Activated naive CD4-positive, alpha-beta T cell treated with anti-CD3 and anti-CD28 coated beads, Interleukin-2, amount 10 ng/mL, durations not matched to agents 7 days and 5 days (primary cell): Measurements from ENCODE around the gene CARM1.

Experiments
- CTCF ChIA-PET: fragments of 350-600 bp; sonication (Branson Sonifier 250); formaldehyde crosslinking; loops from one replicate; lab custom pipeline; 2021; ENCODE audit warnings: antibody characterized with exemption; lab: Charles Lee
- DNase-seq: peaks from one replicate; pipeline ENCODE4 v3.0.0-alpha.2; 2020
- H3K27ac Mint-ChIP-seq: one replicate; pipeline ENCODE4 v1.8.0; 2021; ENCODE audit warnings: mild to moderate bottlenecking, moderate library complexity, mixed read lengths
- H3K27me3 Mint-ChIP-seq: one replicate; pipeline ENCODE4 v1.8.0; 2021; ENCODE audit warnings: mild to moderate bottlenecking, mixed read lengths
- H3K36me3 Mint-ChIP-seq: one replicate; pipeline ENCODE4 v1.8.0; 2021; ENCODE audit warnings: mixed read lengths
- H3K4me1 Mint-ChIP-seq: one replicate; pipeline ENCODE4 v1.8.0; 2021; ENCODE audit warnings: mixed read lengths
- H3K4me3 Mint-ChIP-seq: one replicate; pipeline ENCODE4 v1.8.0; 2021; ENCODE audit warnings: mild to moderate bottlenecking, moderate library complexity, mixed read lengths
- H3K9me3 Mint-ChIP-seq: one replicate; pipeline ENCODE4 v1.8.0; 2021; ENCODE audit warnings: mixed read lengths

Gene CARM1

GRCh38 chr19:10870955-10871603, at the start of gene CARM1:
Gene CARM1 (plus strand): TSS chr19:10871553. CDS start chr19:10871703, 150 bp downstream.
- peak within 1 kb of the TSS; percentile 79 for H3K4me3 Mint-ChIP-seq
- H3K4me1 Mint-ChIP-seq, result peaks cover 34% of the 10 kb centered on the region
- CTCF ChIA-PET, result interaction anchor here (0.6 to 1.9 kb wide), 4 partner anchors 9 to 154 kb away, joined by 4 to 11 read pairs (median 6); partner anchors contain the start of gene DNM2
- peak; percentile 99 for DNase-seq
- H3K9me3 Mint-ChIP-seq, result no peaks in the 10 kb centered on the region
- H3K27me3 Mint-ChIP-seq, result no peaks in the 10 kb centered on the region
- H3K36me3 Mint-ChIP-seq, result no peaks in the 10 kb centered on the region
- H3K27ac Mint-ChIP-seq, result peak within 1 kb of the TSS; percentile 92

GRCh38 chr19:10823690-10824089, 47.7 kb upstream of the CARM1 start:
- no peak overlapping the region for H3K27ac Mint-ChIP-seq
- peaks cover 8% of the 10 kb centered on the region for H3K4me1 Mint-ChIP-seq
- no peak overlapping the region for H3K4me3 Mint-ChIP-seq
- H3K36me3 Mint-ChIP-seq, result peaks cover 42% of the 10 kb centered on the region
- DNase-seq, result no peak
- H3K9me3 Mint-ChIP-seq, result no peaks in the 10 kb centered on the region
- H3K27me3 Mint-ChIP-seq, result no peaks in the 10 kb centered on the region
- CTCF ChIA-PET, result interaction anchor here (0.7 kb wide), 1 partner anchor 35 kb away, joined by 3 read pairs; no protein-coding TSS in a partner anchor

GRCh38 chr19:10826231-10826630, 45.1 kb upstream of the CARM1 start:
- no peak overlapping the region for H3K27ac Mint-ChIP-seq

GRCh38 chr19:10826846-10827245, 44.5 kb upstream of the CARM1 start:
- Mint-ChIP-seq H3K36me3 (peaks cover 26% of the 10 kb centered on the region), H3K27ac (no peak overlapping the region), H3K4me3 (no peak overlapping the region), H3K9me3 (no peaks in the 10 kb centered on the region), H3K27me3 (no peaks in the 10 kb centered on the region), H3K4me1 (no peaks in the 10 kb centered on the region)
- CTCF ChIA-PET, result interaction anchor here (0.9 to 1.5 kb wide), 3 partner anchors 9 to 125 kb away, joined by 3 to 6 read pairs (median 4); partner anchors contain the start of genes QTRT1 and TMED1
- DNase-seq, result no peak

More at GRCh38 chr19:10826231-10826630, 45.1 kb upstream of the CARM1 start:
- Mint-ChIP-seq H3K27me3 (no peaks in the 10 kb centered on the region), H3K36me3 (peaks cover 29% of the 10 kb centered on the region), H3K9me3 (no peaks in the 10 kb centered on the region), H3K4me1 (no peaks in the 10 kb centered on the region), H3K4me3 (no peak overlapping the region)
- CTCF ChIA-PET, result interaction anchor here (1.4 to 1.5 kb wide), 2 partner anchors 9 to 38 kb away, joined by 4 to 6 read pairs; partner anchors contain the start of gene TMED1
- DNase-seq, result no peak

GRCh38 chr19:10828981-10829821, 42.2 kb upstream of the CARM1 start:
- Mint-ChIP-seq H3K9me3 (no peaks in the 10 kb centered on the region), H3K27ac (no peak overlapping the region), H3K4me3 (no peak overlapping the region), H3K27me3 (no peaks in the 10 kb centered on the region), H3K36me3 (peaks cover 34% of the 10 kb centered on the region), H3K4me1 (no peaks in the 10 kb centered on the region)
- no peak for DNase-seq
- CTCF ChIA-PET, result interaction anchor here (1.0 to 1.5 kb wide), 4 partner anchors 11 to 112 kb away, joined by 3 to 6 read pairs (median 4); no protein-coding TSS in a partner anchor

DNA sequence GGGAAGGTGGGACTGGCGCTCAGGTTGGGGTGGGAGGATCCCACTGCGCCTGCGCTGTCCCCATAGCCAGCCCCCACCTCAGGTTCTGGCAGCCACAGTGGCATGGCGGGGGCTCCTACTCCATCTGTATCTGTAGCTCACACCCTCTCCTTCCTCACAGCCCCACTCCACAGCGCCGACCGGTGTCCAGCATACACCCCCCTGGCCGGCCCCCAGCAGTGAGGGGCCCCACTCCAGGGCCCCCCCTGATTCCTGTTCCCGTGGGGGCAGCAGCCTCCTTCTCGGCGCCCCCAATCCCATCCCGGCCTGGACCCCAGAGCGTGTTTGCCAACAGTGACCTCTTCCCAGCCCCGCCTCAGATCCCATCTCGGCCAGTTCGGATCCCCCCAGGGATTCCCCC, 41.4 kb upstream of the CARM1 start:
- Mint-ChIP-seq H3K4me3 (no peak overlapping the region), H3K36me3 (peaks cover 29% of the 10 kb centered on the region), H3K27me3 (no peaks in the 10 kb centered on the region), H3K9me3 (no peaks in the 10 kb centered on the region), H3K4me1 (no peaks in the 10 kb centered on the region), H3K27ac (no peak overlapping the region)
- CTCF ChIA-PET, result interaction anchor here (1.0 kb wide), 1 partner anchor 113 kb away, joined by 4 read pairs; no protein-coding TSS in a partner anchor
- DNase-seq, result no peak

DNA sequence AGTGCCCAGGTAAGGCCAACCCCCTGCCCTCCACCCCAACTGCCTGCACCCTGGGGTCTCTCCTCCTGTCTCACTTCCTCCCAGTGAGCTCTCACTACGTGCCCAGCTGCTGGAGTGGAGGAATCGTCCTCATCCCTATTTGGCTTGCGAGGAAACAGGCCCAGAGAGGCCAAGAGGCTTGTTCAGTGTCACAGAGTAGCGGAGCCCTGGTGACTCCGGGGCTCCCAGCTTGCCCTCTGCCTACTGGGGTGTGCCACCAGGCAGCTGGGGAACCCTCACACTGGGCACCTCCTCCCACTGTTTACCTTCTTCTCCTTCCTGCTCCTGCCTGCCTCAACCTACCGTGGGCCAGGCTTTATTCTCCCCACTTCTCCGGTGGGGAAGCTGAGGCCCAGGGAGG, 41.0 kb upstream of the CARM1 start:
- CTCF ChIA-PET, result no interaction called here

GRCh38 chr19:10830931-10831779, 40.2 kb upstream of the CARM1 start:
- Mint-ChIP-seq H3K27me3 (peaks cover 4% of the 10 kb centered on the region), H3K27ac (no peak overlapping the region), H3K36me3 (peaks cover 26% of the 10 kb centered on the region), H3K4me1 (peaks cover 6% of the 10 kb centered on the region), H3K4me3 (no peak overlapping the region), H3K9me3 (peaks cover 2% of the 10 kb centered on the region)
- CTCF ChIA-PET, result no interaction called here
- DNase-seq, result no peak

More for the DNA sequence above, 41.0 kb upstream of the CARM1 start:
- Mint-ChIP-seq H3K27ac (no peak overlapping the region), H3K9me3 (no peaks in the 10 kb centered on the region), H3K4me1 (peaks cover 3% of the 10 kb centered on the region), H3K4me3 (no peak overlapping the region), H3K36me3 (peaks cover 28% of the 10 kb centered on the region), H3K27me3 (no peaks in the 10 kb centered on the region)
- no peak for DNase-seq

DNA sequence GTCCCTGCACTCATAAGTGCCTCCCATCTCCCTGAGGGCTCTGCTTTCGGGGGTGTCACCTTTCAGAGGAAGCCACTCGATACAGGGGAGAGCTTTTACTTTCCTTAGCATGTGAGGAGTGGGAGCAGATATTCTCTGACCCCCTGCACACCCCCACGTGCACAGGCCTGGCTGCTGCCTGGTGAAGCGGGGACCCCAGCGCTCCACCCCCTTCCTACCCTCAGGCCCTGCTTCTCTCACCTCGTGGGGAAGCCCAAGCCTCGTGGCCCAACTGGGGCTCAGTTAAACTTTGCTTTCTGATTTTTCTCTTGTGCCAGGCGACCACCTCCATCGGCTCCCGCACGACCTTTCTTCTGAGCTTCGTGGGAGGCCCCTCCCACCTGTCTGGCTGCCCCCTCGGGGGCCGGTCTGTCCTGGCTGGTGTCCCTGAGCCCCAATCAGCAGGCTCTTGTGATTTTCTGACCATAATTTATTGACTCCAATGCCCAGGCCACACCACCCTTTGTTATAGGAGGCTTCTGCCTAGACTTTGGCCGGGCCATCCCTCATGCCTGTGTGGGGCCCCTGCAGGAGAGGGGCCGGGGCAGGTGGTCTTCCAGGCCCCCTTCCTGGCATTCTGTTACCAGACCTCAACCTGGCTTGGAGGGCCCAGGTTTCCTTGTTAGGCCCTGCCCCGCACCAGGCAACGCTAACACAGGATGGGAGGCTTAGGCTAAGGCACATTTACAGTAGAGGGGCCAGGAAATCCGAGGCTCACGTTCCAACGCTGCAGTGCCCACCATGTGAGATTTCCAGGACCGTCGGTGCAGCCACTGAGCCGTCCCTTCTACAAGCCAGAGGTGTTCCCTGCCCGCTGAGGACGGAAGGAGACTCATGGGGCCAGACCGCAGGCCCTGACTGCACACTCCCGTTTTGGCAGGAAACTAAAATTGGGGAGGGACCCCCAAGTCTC, 39.1 kb upstream of the CARM1 start:
- CTCF ChIA-PET, result interaction anchor here (1.3 kb wide), 1 partner anchor 32 kb away, joined by 3 read pairs; no protein-coding TSS in a partner anchor
- no peak for DNase-seq
- peaks cover 4% of the 10 kb centered on the region for H3K27me3 Mint-ChIP-seq
- peaks cover 32% of the 10 kb centered on the region for H3K36me3 Mint-ChIP-seq
- H3K9me3 Mint-ChIP-seq, result peaks cover 11% of the 10 kb centered on the region
- H3K4me1 Mint-ChIP-seq, result peaks cover 15% of the 10 kb centered on the region
- H3K4me3 Mint-ChIP-seq, result no peak overlapping the region
- no peak overlapping the region for H3K27ac Mint-ChIP-seq

DNA sequence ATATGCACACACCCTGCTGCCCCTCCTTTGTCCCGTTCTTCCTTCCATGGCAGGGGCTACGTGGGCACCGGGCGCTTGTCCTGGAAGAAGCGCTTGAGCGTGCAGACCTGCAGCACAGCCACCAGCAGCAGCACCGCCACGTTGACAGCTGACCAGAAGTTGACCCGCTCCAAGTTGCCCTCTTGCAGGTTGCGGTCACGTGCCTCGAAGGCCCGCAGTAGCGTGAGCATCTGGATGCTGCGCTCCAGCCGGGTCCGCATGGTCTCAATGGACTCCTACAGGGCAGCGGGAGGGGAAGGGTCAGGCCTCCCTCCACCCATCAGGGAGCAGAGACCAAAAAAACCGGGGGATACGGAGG, 38.4 kb upstream of the CARM1 start:
- Mint-ChIP-seq H3K27me3 (peaks cover 4% of the 10 kb centered on the region), H3K9me3 (peaks cover 11% of the 10 kb centered on the region), H3K4me1 (peaks cover 15% of the 10 kb centered on the region), H3K4me3 (no peak overlapping the region), H3K36me3 (peaks cover 32% of the 10 kb centered on the region), H3K27ac (no peak overlapping the region)
- CTCF ChIA-PET, result interaction anchor here (1.3 kb wide), 1 partner anchor 32 kb away, joined by 3 read pairs; no protein-coding TSS in a partner anchor
- DNase-seq, result no peak

DNA sequence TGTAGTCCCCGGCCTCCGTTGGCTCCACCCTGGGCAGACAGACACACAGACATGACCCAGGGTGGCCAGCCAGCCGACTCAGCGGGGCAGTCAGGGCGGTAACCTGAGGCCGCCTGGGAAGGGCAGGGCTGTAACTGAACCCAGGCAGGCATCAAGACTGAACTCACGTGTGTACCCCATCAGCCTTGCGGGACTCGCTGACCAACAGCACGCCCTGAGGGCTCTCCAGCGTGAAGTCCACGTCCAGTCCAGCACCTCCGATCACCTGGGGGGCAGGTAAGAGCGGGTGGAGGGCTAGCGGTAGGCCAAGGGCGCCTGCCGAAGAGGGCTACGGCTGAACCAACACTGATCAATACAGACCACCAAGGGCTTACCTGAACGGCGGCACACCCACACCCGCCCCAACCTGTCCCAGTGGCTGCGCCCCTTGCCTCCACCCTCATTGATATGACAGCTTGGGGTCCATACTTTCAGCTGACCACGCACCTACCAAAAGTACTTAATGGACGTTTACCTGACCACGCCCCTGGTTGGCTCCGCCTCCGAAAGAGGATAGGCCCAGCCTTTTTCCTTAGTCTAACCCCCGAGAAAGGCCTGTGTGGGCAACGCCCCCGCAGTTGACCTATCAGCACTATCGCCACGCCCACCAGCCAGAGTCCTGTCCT, 36.1 kb upstream of the CARM1 start:
- H3K9me3 Mint-ChIP-seq, result peaks cover 13% of the 10 kb centered on the region
- peak overlapping the region; percentile 98 for H3K27ac Mint-ChIP-seq

More for the DNA sequence above, 36.1 kb upstream of the CARM1 start:
- H3K36me3 Mint-ChIP-seq, result peaks cover 26% of the 10 kb centered on the region
- peaks cover 4% of the 10 kb centered on the region for H3K27me3 Mint-ChIP-seq
- DNase-seq, result no peak
- peaks cover 15% of the 10 kb centered on the region for H3K4me1 Mint-ChIP-seq
- CTCF ChIA-PET, result interaction anchor here (0.6 to 4.9 kb wide), 6 partner anchors 9 to 682 kb away, joined by 3 to 37 read pairs (median 4); partner anchors contain the start of gene DNM2
- H3K4me3 Mint-ChIP-seq, result peak overlapping the region; percentile 91
